Measurements from ENCODE around the gene OTUD4. TPM values are rescaled to one million over a fixed set of nuclear protein-coding genes. Genes with fewer than 3 reads are reported as not detected.

The OTUD4 gene
- total RNA-seq, 1 experiment from 2014 or later: 44.2 TPM

- no peaks in the 10 kb centered on the region for H3K27me3 ChIP-seq (replicated peaks; ENCODE audit: insufficient read depth, low read depth, low read length, poor library complexity)
- intact Hi-C loops (cut with micrococcal nuclease; ENCODE audit: unreplicated experiment): no loop called here
- H3K27ac ChIP-seq (ENCODE audit: low read depth, low read length, poor library complexity, severe bottlenecking): no peak overlapping the region
- CTCF ChIA-PET: no interaction called here
- H3K4me3 ChIP-seq (ENCODE audit: low read depth, low read length, poor library complexity, severe bottlenecking): no peak overlapping the region
- peaks cover 45% of the 10 kb centered on the region for H3K4me1 ChIP-seq (ENCODE audit: insufficient read depth, low read length, poor library complexity, severe bottlenecking)
- POLR2A ChIA-PET (ENCODE audit: low non-redundant PET): no interaction called here
- H3K9me3 ChIP-seq (ENCODE audit: low read depth, low read length, poor library complexity, severe bottlenecking): no peaks in the 10 kb centered on the region
- DNase-seq (ENCODE audit: low spot score): no peak
- no peak for TF ChIP-seq EZH2 (IDR thresholded peaks at IDR 0.05; ENCODE audit: borderline replicate concordance, low read depth, low read length, poor library complexity, severe bottlenecking)
- no TSS peak for BruUV-seq (replicated peaks)
- peaks cover 44% of the 10 kb centered on the region for H3K36me3 ChIP-seq (ENCODE audit: insufficient read depth, low read length, poor library complexity, severe bottlenecking)
Measured at GRCh38 chr4:145103496-145103895, 76.9 kb downstream of the OTUD4 start.

- Histone ChIP-seq H3K27me3 (replicated peaks; ENCODE audit: insufficient read depth, low read depth, low read length, poor library complexity) (no peaks in the 10 kb centered on the region), H3K27ac (ENCODE audit: low read depth, low read length, poor library complexity, severe bottlenecking) (no peak overlapping the region), H3K9me3 (ENCODE audit: low read depth, low read length, poor library complexity, severe bottlenecking) (no peaks in the 10 kb centered on the region), H3K4me3 (ENCODE audit: low read depth, low read length, poor library complexity, severe bottlenecking) (no peak overlapping the region), H3K4me1 (ENCODE audit: insufficient read depth, low read length, poor library complexity, severe bottlenecking) (peaks cover 45% of the 10 kb centered on the region), H3K36me3 (ENCODE audit: insufficient read depth, low read length, poor library complexity, severe bottlenecking) (peaks cover 35% of the 10 kb centered on the region)
- CTCF ChIA-PET: no interaction called here
- no peak for DNase-seq (ENCODE audit: low spot score)
- POLR2A ChIA-PET (ENCODE audit: low non-redundant PET): no interaction called here
- TF ChIP-seq CTCF (conservative IDR thresholded peaks at IDR 0.05; ENCODE audit: low read depth, low read length) (no peak), EZH2 (IDR thresholded peaks at IDR 0.05; ENCODE audit: borderline replicate concordance, low read depth, low read length, poor library complexity, severe bottlenecking) (no peak)
- no TSS peak for BruUV-seq (replicated peaks)
- intact Hi-C loops (cut with micrococcal nuclease; ENCODE audit: unreplicated experiment): no loop called here
Measured at GRCh38 chr4:145102619-145103018, 77.8 kb downstream of the OTUD4 start.

GRCh38 chr4:145101091-145101490 lies 79.3 kb downstream of the OTUD4 start:
- ChIA-PET CTCF (no interaction called here), POLR2A (ENCODE audit: low non-redundant PET) (no interaction called here)
- no TSS peak for BruUV-seq (replicated peaks)
- TF ChIP-seq CTCF (conservative IDR thresholded peaks at IDR 0.05; ENCODE audit: low read depth, low read length): no peak
- no peak for TF ChIP-seq EZH2 (IDR thresholded peaks at IDR 0.05; ENCODE audit: borderline replicate concordance, low read depth, low read length, poor library complexity, severe bottlenecking)
- Histone ChIP-seq H3K27me3 (replicated peaks; ENCODE audit: insufficient read depth, low read depth, low read length, poor library complexity) (no peaks in the 10 kb centered on the region), H3K27ac (ENCODE audit: low read depth, low read length, poor library complexity, severe bottlenecking) (no peak overlapping the region), H3K9me3 (ENCODE audit: low read depth, low read length, poor library complexity, severe bottlenecking) (no peaks in the 10 kb centered on the region), H3K36me3 (ENCODE audit: insufficient read depth, low read length, poor library complexity, severe bottlenecking) (peaks cover 20% of the 10 kb centered on the region), H3K4me3 (ENCODE audit: low read depth, low read length, poor library complexity, severe bottlenecking) (no peak overlapping the region), H3K4me1 (ENCODE audit: insufficient read depth, low read length, poor library complexity, severe bottlenecking) (peaks cover 34% of the 10 kb centered on the region)
- no peak for DNase-seq (ENCODE audit: low spot score)
- intact Hi-C loops (cut with micrococcal nuclease; ENCODE audit: unreplicated experiment): no loop called here

- intact Hi-C loops (cut with micrococcal nuclease; ENCODE audit: unreplicated experiment): no loop called here
- H3K9me3 ChIP-seq (ENCODE audit: low read depth, low read length, poor library complexity, severe bottlenecking): no peaks in the 10 kb centered on the region
- peak; percentile 13 for DNase-seq (ENCODE audit: low spot score)
- CTCF ChIA-PET: no interaction called here
- H3K4me3 ChIP-seq (ENCODE audit: low read depth, low read length, poor library complexity, severe bottlenecking): peak overlapping the region; percentile 63
- no peak for TF ChIP-seq CTCF (conservative IDR thresholded peaks at IDR 0.05; ENCODE audit: low read depth, low read length)
- no peak for TF ChIP-seq EZH2 (IDR thresholded peaks at IDR 0.05; ENCODE audit: borderline replicate concordance, low read depth, low read length, poor library complexity, severe bottlenecking)
- peaks cover 28% of the 10 kb centered on the region for H3K4me1 ChIP-seq (ENCODE audit: insufficient read depth, low read length, poor library complexity, severe bottlenecking)
- BruUV-seq (replicated peaks): no TSS peak
- H3K27me3 ChIP-seq (replicated peaks; ENCODE audit: insufficient read depth, low read depth, low read length, poor library complexity): no peaks in the 10 kb centered on the region
- H3K27ac ChIP-seq (ENCODE audit: low read depth, low read length, poor library complexity, severe bottlenecking): peak overlapping the region; percentile 91
- POLR2A ChIA-PET (ENCODE audit: low non-redundant PET): no interaction called here
- peaks cover 14% of the 10 kb centered on the region for H3K36me3 ChIP-seq (ENCODE audit: insufficient read depth, low read length, poor library complexity, severe bottlenecking)
Measured at GRCh38 chr4:145099653-145100052, 80.7 kb downstream of the OTUD4 start.
